ENCODE data around the gene GTF2F2. TPM values are rescaled to one million over a fixed set of nuclear protein-coding genes. Genes with fewer than 3 reads are reported as not detected.

Gene GTF2F2
- total RNA-seq, 2 experiments from 2014 or later = 20.1 to 25.1 TPM

- no TSS peak for BruUV-seq (replicated peaks)
- H3K4me2 ChIP-seq (ENCODE audit: low read length) = no peak overlapping the region
- no peak overlapping the region for H3K27ac ChIP-seq (ENCODE audit: low read depth, low read length, poor library complexity, severe bottlenecking)
- no peaks in the 10 kb centered on the region for H3K79me2 ChIP-seq (ENCODE audit: insufficient read depth, low read depth, low read length)
- peaks cover 5% of the 10 kb centered on the region for H3K4me1 ChIP-seq (ENCODE audit: insufficient read depth, low read length, poor library complexity, severe bottlenecking)
- no peak overlapping the region for H2AFZ ChIP-seq (ENCODE audit: low read length)
- H3K9me2 ChIP-seq (ENCODE audit: insufficient read depth, low read length) = no peaks in the 10 kb centered on the region
- H3K4me3 ChIP-seq (ENCODE audit: low read depth, low read length, poor library complexity, severe bottlenecking) = no peak overlapping the region
- peaks cover 26% of the 10 kb centered on the region for H3K36me3 ChIP-seq (ENCODE audit: insufficient read depth, low read length)
- intact Hi-C loops (cut with micrococcal nuclease; ENCODE audit: unreplicated experiment) = no loop called here
- DNase-seq (ENCODE audit: low spot score) = no peak
- H3K9me3 ChIP-seq (ENCODE audit: low read length) = peaks cover 9% of the 10 kb centered on the region
- ChIA-PET CTCF (ENCODE audit: unreplicated experiment) (no interaction called here), POLR2A (no interaction called here)
- no peaks in the 10 kb centered on the region for H4K20me1 ChIP-seq (ENCODE audit: insufficient read depth, low read length)
- TF ChIP-seq CTCF (conservative IDR thresholded peaks at IDR 0.05; ENCODE audit: low read length) (no peak), EZH2phosphoT487 (IDR thresholded peaks at IDR 0.05; ENCODE audit: borderline replicate concordance, low read depth, low read length) (no peak)
Measured at GRCh38 chr13:45278096-45278645, 157.9 kb downstream of the GTF2F2 start.

- Histone ChIP-seq H4K20me1 (ENCODE audit: insufficient read depth, low read length) (no peaks in the 10 kb centered on the region), H3K9me2 (ENCODE audit: insufficient read depth, low read length) (no peaks in the 10 kb centered on the region), H2AFZ (ENCODE audit: low read length) (no peak overlapping the region), H3K27ac (ENCODE audit: low read depth, low read length, poor library complexity, severe bottlenecking) (no peak overlapping the region), H3K4me3 (ENCODE audit: low read depth, low read length, poor library complexity, severe bottlenecking) (no peak overlapping the region), H3K79me2 (ENCODE audit: insufficient read depth, low read depth, low read length) (no peaks in the 10 kb centered on the region), H3K4me1 (ENCODE audit: insufficient read depth, low read length, poor library complexity, severe bottlenecking) (peaks cover 5% of the 10 kb centered on the region), H3K9me3 (ENCODE audit: low read length) (peaks cover 9% of the 10 kb centered on the region), H3K4me2 (ENCODE audit: low read length) (no peak overlapping the region), H3K36me3 (ENCODE audit: insufficient read depth, low read length) (peaks cover 32% of the 10 kb centered on the region)
- DNase-seq (ENCODE audit: low spot score) = no peak
- POLR2A ChIA-PET = interaction anchor here (1.0 kb wide), 2 partner anchors 8 to 131 kb away, joined by 3 to 5 read pairs; no protein-coding TSS in a partner anchor
- no TSS peak for BruUV-seq (replicated peaks)
- CTCF ChIA-PET (ENCODE audit: unreplicated experiment) = no interaction called here
- intact Hi-C loops (cut with micrococcal nuclease; ENCODE audit: unreplicated experiment) = no loop called here
- TF ChIP-seq EZH2phosphoT487 (IDR thresholded peaks at IDR 0.05; ENCODE audit: borderline replicate concordance, low read depth, low read length) = no peak
- TF ChIP-seq CTCF (conservative IDR thresholded peaks at IDR 0.05; ENCODE audit: low read length) = no peak
Measured at GRCh38 chr13:45280011-45280410, 159.7 kb downstream of the GTF2F2 start.
